HCT116 (cell line): Measurements from ENCODE around the gene PKD2. TPM values are rescaled to one million over a fixed set of nuclear protein-coding genes. Genes with fewer than 3 reads are reported as not detected.

ENCODE experiments used
- ATAC-seq: fragments of 200-7000 bp; cut with Tn5 transposase; 2 replicates; pipeline ENCODE4 v1.9.1; 2020; ENCODE audit warnings: mild to moderate bottlenecking, moderate library complexity
- BruUV-seq: library from RNA; stranded (reverse); fragments of 400-500 nt; replicated peaks from 2 replicates; lab custom pipeline; 2021; lab: Mats Ljungman, UMichigan
- CTCF ChIA-PET: fragments of 300-600 bp; sonication (Branson Sonifier 250); formaldehyde crosslinking; loops from one replicate; lab custom pipeline; 2021; ENCODE audit warnings: antibody characterized with exemption; lab: Charles Lee
- POLR2A ChIA-PET: fragments of 300-600, 350-600 bp; sonication (Branson Sonifier 250); formaldehyde crosslinking; loops from one replicate; lab custom pipeline; 2021; ENCODE audit warnings: antibody characterized with exemption; lab: Charles Lee
- RAD21 ChIA-PET, 2 experiments: fragments of 300-600 bp; sonication (Branson Sonifier 250); formaldehyde crosslinking; loops; one replicate each; lab custom pipeline; 2023; ENCODE audit warnings: low total read pairs in 2 of 2; ENCODE audit not compliant: uncharacterized antibody in 2 of 2, unreplicated experiment in 2 of 2, low non-redundant PET in 1 of 2; lab: Charles Lee
- DNase-seq: peaks from one replicate; pipeline ENCODE4 v3.0.0-alpha.2; 2010; ENCODE audit warnings: low read depth, low spot score
- H2AFZ ChIP-seq: fragments of 200-600 bp; shearing (Covaris generic), sonication (generic); 2 replicates; pipeline ENCODE4 v1.6.1; 2017; ENCODE audit warnings: low read depth, mixed run types, mixed read lengths, antibody characterized with exemption, low read length; ENCODE audit not compliant: poor library complexity, severe bottlenecking
- H3K27ac ChIP-seq: 2 replicates; pipeline ENCODE4 v1.5.1; 2012; ENCODE audit warnings: low read depth, low read length
- H3K27me3 ChIP-seq: fragments of 200-600 bp; sonication (generic); 2 replicates; pipeline ENCODE4 v1.6.1; 2016; ENCODE audit warnings: mixed run types, low read length, mixed read lengths; ENCODE audit not compliant: insufficient read depth
- H3K36me3 ChIP-seq, 2 experiments: fragments of 200-500 bp in 1 of 2; fragments of 200-600 bp in 1 of 2; sonication (Bioruptor generic) in 1 of 2; sonication (generic) in 1 of 2; 2 replicates each; pipeline versions ENCODE4 v1.5.1 to v1.6.1; 2014 to 2016; ENCODE audit warnings: low read length in 2 of 2, inconsistent platforms in 1 of 2, mixed read lengths in 1 of 2, mixed run types in 1 of 2; ENCODE audit not compliant: insufficient read depth in 2 of 2, control insufficient read depth in 1 of 2
- H3K4me1 ChIP-seq, 2 experiments: fragments of 200-600 bp in 1 of 2; sonication (generic) in 1 of 2; 2 replicates each; pipeline versions ENCODE4 v1.5.1 to v1.6.1; 2012 to 2017; ENCODE audit warnings: low read length in 2 of 2, inconsistent platforms in 1 of 2, mild to moderate bottlenecking in 1 of 2, mixed read lengths in 1 of 2, mixed run types in 1 of 2, moderate library complexity in 1 of 2; ENCODE audit not compliant: insufficient read depth in 2 of 2, control insufficient read depth in 1 of 2
- H3K4me2 ChIP-seq: fragments of 200-600 bp; sonication (generic); 2 replicates; pipeline ENCODE4 v1.6.1; 2017; ENCODE audit warnings: mixed run types, low read length, mixed read lengths
- H3K4me3 ChIP-seq, 2 experiments: fragments of 200-600 bp in 1 of 2; sonication (generic) in 1 of 2; replicated peaks in 1 of 2; 2 replicates each; pipeline ENCODE4 v1.5.1; 2011 to 2016; ENCODE audit warnings: low read length in 2 of 2, control low read depth in 1 of 2, low read depth in 1 of 2, mild to moderate bottlenecking in 1 of 2, mixed read lengths in 1 of 2, mixed run types in 1 of 2
- H3K79me2 ChIP-seq: fragments of 200-600 bp; sonication (generic); 2 replicates; pipeline ENCODE4 v1.6.1; 2017; ENCODE audit warnings: mild to moderate bottlenecking, mixed run types, low read length, moderate library complexity, mixed read lengths; ENCODE audit not compliant: insufficient read depth
- H3K9ac ChIP-seq: fragments of 200-600 bp; sonication (generic); 2 replicates; pipeline ENCODE4 v1.6.1; 2016; ENCODE audit warnings: low read length, mixed read lengths
- H3K9me2 ChIP-seq: fragments of 200-600 bp; sonication (generic), shearing (Covaris generic); 2 replicates; pipeline ENCODE4 v1.6.1; 2017; ENCODE audit warnings: mixed run types, mild to moderate bottlenecking, moderate library complexity; ENCODE audit not compliant: insufficient read depth
- H3K9me3 ChIP-seq, 2 experiments: fragments of 200-500 bp in 1 of 2; fragments of 200-600 bp in 1 of 2; sonication (Bioruptor generic) in 1 of 2; sonication (generic) in 1 of 2; 2 replicates each; pipeline ENCODE4 v1.6.1; 2014 to 2017; ENCODE audit warnings: low read length in 2 of 2, mixed read lengths in 2 of 2, inconsistent platforms in 1 of 2, low read depth in 1 of 2, mild to moderate bottlenecking in 1 of 2, mixed run types in 1 of 2, moderate library complexity in 1 of 2; ENCODE audit not compliant: control insufficient read depth in 1 of 2, insufficient read depth in 1 of 2
- H4K20me1 ChIP-seq: fragments of 200-600 bp; sonication (generic), shearing (Covaris generic); 2 replicates; pipeline ENCODE4 v1.6.1; 2017; ENCODE audit warnings: mixed run types, mild to moderate bottlenecking, moderate library complexity; ENCODE audit not compliant: insufficient read depth
- CEBPB ChIP-seq: IDR thresholded peaks from 2 replicates; pipeline ENCODE4 v1.6.1; 2012; ENCODE audit warnings: low read depth
- POLR2A ChIP-seq: IDR thresholded peaks from 2 replicates; pipeline ENCODE4 v1.7.0; 2011; ENCODE audit warnings: borderline replicate concordance; ENCODE audit not compliant: insufficient read depth, insufficient read length; ENCODE audit errors: extremely low read depth
- SIN3A ChIP-seq: IDR thresholded peaks from 2 replicates; pipeline ENCODE4 v1.6.1; 2012; ENCODE audit warnings: low read depth
- SRF ChIP-seq: IDR thresholded peaks from 2 replicates; pipeline ENCODE4 v1.6.1; 2012; ENCODE audit warnings: low read depth
- YY1 ChIP-seq: IDR thresholded peaks from 2 replicates; pipeline ENCODE4 v1.6.1; 2011; ENCODE audit warnings: low read length, low read depth, moderate library complexity, mild to moderate bottlenecking; ENCODE audit not compliant: insufficient replicate concordance; ENCODE audit errors: extremely low read depth
- ZFX ChIP-seq: fragments of 450-650 bp; IDR thresholded peaks from 2 replicates; pipeline ENCODE4 v1.6.1; 2017
- intact Hi-C: fragments of 100-400 bp; cut with micrococcal nuclease; formaldehyde crosslinking; loops from 2 replicates; pipeline ENCODE4 v1.10.0; 2022
- total RNA-seq: library from RNA; stranded (reverse); gene quantifications from one replicate; pipeline ENCODE4 v1.2.1, GENCODE V29; 2021; ENCODE audit not compliant: unreplicated experiment
- TF ChIP-seq, protein P1 (sequence below): IDR thresholded peaks from 2 replicates; pipeline ENCODE4 v1.6.1; 2012; ENCODE audit warnings: low read depth

Gene PKD2
- total RNA-seq, 1 experiment from 2014 or later: 10.1 TPM

DNA sequence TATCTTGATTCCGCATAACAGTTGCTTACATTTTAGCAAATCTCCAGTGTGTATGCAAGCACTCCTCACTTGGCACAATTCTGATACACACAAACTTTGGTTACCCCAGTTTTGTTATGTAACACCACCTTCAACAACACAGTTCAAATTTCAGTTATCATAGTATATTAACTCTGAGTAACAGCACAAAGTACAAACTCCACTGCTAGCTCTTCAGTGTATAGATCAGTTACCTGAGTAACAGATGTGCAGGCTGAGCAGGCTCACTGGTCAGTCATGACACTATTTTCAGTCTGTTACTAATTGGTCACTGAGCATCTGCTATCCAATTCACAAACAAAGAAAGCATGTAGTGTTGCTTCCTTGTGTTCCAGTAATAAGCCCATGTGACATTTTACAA, 55.4 kb downstream of the PKD2 start:
- peaks cover 10 to 13% of the 10 kb centered on the region in 2 experiments; a peak in 3 of 4 replicates for H3K36me3 ChIP-seq
- DNase-seq (no peak), ATAC-seq (no peak)
- no peaks in the 10 kb centered on the region for H3K9me3 ChIP-seq
- H4K20me1 ChIP-seq: no peaks in the 10 kb centered on the region
- CTCF ChIA-PET: no interaction called here
- H3K9me2 ChIP-seq: no peaks in the 10 kb centered on the region
- no peak overlapping the region for H3K4me3 ChIP-seq
- no peaks in the 10 kb centered on the region for H3K27me3 ChIP-seq
- no TSS peak for BruUV-seq
- POLR2A ChIA-PET: no interaction called here
- TF ChIP-seq CEBPB (no peak), SIN3A (no peak), ZFX (no peak), POLR2A (no peak), SRF (no peak), YY1 (no peak)
- TF ChIP-seq, protein P1, sequence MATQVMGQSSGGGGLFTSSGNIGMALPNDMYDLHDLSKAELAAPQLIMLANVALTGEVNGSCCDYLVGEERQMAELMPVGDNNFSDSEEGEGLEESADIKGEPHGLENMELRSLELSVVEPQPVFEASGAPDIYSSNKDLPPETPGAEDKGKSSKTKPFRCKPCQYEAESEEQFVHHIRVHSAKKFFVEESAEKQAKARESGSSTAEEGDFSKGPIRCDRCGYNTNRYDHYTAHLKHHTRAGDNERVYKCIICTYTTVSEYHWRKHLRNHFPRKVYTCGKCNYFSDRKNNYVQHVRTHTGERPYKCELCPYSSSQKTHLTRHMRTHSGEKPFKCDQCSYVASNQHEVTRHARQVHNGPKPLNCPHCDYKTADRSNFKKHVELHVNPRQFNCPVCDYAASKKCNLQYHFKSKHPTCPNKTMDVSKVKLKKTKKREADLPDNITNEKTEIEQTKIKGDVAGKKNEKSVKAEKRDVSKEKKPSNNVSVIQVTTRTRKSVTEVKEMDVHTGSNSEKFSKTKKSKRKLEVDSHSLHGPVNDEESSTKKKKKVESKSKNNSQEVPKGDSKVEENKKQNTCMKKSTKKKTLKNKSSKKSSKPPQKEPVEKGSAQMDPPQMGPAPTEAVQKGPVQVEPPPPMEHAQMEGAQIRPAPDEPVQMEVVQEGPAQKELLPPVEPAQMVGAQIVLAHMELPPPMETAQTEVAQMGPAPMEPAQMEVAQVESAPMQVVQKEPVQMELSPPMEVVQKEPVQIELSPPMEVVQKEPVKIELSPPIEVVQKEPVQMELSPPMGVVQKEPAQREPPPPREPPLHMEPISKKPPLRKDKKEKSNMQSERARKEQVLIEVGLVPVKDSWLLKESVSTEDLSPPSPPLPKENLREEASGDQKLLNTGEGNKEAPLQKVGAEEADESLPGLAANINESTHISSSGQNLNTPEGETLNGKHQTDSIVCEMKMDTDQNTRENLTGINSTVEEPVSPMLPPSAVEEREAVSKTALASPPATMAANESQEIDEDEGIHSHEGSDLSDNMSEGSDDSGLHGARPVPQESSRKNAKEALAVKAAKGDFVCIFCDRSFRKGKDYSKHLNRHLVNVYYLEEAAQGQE: no peak
- H2AFZ ChIP-seq: no peak overlapping the region
- RAD21 ChIA-PET: no interaction called here
- H3K27ac ChIP-seq: no peak overlapping the region
- no peak overlapping the region for H3K4me2 ChIP-seq
- H3K4me1 ChIP-seq: no peaks in the 10 kb centered on the region
- no peaks in the 10 kb centered on the region for H3K79me2 ChIP-seq
- H3K9ac ChIP-seq: no peak overlapping the region
- intact Hi-C loops: no loop called here
